GM18511 (cell line): ENCODE results near the gene TNFRSF9.
A peak's percentile ranks its signal among the peaks of the same experiment; 100 is the strongest.
"Not testable (repeated sequence)": the region's sequence is repeated elsewhere in the genome, so short reads cannot be mapped to it uniquely, and the experiment has no call there.

Source experiments
- ATAC-seq: cut with Tn5 transposase; IDR thresholded peaks from one replicate; pipeline ENCODE4 v1.9.1; 2021; ENCODE audit warnings: mild to moderate bottlenecking, moderate library complexity; ENCODE audit not compliant: unreplicated experiment

TNFRSF9 gene

DNA sequence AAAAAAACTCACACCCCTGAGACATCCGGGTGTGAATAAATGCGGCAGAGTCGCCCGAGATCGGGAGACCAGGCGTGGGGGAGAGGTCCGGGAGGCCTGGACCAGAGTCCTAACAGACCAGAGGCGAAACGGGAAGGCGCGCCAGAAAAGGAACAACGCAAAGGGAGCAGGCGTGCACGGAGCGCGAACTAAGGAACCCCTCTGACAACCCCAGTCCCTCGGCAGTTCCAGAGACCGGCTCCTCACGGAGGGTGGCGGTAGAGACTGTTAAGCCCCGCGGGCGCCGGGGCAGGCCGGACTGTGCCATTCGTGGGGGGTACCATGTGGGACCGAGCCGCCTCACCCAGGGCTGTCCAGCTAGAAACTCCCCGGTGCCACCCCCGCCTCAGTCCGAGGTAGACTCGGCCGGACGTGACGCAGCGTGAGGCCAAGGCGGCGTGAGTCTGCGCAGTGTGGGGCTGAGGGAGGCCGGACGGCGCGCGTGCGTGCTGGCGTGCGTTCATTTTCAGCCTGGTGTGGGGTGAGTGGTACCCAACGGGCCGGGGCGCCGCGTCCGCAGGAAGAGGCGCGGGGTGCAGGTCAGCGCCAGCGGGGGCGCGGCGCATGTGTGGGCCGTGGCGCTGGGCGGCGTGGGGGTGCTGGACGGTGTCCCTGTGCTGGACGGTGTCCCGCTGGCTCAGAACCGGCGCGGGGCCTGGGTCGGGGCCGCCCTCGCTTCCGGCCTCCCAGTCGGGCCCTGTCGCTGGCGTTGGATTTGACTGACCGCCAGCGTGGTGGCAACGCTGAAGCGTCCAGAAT, 20.8 kb upstream of the TNFRSF9 start, which contains the start of gene PARK7:
Gene PARK7, plus strand, starts transcription at position 496 of the 798 bp plus-strand sequence. CDS start 1,075 bp downstream, outside the sequence.
- peak; percentile 96 for ATAC-seq

DNA sequence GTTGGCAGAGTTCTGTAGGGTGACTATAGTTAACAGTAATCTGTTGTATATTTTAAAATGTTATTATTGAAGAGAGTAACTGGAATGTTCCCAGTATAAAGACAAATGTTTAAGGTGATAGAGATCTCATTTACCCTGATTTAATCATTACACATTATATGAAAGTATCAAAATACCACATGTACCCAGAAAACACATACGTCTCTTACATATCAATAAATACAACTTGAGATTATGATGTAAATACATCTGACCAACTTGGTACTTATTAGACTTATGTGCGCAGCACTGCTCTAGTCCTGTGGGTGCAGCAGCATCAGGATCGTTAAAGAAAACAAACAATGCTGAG, 20.2 kb upstream of the TNFRSF9 start:
- no peak for ATAC-seq

DNA sequence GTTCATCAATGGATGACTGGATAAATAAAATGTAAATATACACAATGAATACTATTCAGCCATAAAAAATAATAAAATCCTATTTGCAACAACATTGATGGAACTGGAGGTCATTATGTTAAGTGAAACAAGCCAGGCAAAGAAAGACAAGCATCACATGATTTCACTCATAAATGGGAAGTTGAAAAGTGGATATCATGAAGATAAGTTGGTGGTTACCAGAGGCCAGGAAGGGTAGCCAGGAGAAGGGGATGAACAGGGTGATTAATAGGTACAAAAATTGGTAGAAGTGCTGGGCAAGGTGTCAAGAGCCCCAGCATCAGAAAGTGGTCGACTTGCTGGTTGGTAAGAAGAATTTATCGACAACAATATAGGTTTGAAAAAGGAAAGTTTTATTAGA, 19.5 kb upstream of the TNFRSF9 start:
- no peak for ATAC-seq

DNA sequence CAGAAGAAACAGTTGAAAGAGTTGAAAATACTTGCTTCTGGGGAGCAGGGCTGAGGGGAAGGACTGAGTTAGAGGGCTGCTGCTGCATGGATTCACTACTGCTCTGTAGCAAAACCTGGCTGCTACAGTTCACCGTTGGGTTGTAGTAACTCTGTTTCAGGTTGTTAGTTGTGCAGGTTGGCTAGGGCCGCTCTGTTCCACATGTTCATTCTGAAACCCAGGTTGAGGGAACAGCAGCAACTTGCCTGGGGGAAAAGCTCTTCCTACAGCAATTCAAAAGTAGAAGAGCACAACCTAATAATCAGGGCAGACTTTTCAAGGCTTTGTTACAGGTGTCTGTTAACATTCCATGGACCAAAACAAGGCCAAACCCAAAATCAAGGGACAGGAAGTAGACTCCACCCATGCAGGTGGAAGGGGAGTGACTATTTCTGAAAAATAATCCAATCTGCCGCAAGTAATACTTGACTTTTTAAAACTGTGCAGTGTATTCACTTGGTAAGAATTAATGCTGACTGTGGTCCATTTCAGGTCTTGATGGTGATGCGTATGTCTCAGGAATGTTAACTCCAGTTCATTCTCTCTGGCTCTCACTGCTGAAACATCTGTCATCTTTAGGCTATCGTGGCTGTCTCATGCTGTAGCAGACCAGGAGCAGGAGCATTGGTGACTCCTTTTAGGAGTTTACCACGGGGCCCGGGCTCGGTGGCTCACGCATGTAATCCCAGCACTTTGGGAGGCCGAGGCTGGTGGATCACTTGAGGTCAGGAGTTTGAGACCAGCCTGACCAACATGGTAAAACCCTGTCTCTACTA, 15.8 kb upstream of the TNFRSF9 start:
- no peak for ATAC-seq

DNA sequence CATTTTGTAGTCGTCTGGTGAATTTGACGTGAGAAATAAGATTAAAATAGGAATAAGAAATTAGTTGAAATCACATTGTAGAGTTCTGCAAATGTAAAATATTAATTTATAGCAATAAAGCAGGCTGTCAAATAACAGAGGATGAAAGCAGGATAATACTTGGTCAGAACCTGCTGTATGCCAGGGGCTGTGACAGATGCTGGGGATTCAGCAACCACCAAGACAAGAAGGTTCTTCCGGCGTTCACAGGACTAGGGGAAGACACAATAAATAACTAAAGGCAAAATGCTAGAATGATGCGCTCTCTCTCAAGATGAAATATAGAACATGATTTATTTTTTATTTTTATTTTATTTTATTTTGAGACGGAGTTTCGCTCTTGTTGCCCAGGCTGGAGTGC, 14.0 kb upstream of the TNFRSF9 start:
- no peak for ATAC-seq

DNA sequence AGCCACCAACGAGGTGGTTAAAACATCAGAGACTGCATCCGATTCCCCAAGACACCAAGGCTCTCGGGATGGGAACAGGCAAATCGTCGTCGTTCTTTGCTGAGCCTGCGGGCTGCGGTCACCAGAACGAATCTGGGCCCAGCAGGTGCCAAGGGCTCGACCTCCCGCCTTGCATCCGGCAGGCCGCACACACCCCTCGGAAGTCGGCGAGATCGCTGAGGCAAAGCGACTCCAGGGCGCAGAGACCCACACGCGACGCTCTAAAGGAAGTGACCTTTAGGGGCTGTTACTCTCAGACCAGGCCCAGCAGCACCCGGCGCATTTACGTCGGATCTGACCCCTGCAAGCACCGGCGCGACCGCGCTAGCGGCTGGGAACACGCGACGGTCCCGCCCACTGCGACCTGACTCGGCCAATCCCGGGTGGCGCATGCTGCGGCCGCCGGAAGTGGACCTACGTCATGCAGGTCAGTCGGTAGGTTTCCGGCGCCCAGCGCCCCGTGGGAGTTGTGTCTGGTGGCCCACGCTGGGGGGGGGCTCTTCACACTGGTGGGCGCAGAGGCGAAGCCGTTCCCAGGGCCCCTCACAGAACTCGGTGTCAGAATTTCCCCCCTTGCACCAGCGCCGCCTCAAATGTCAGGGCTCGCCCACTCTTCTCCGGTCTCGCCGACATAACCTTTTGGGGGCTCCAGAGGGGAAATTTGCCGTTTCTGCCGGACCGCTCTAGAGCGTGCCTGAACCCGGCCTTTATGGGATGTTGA, 13.4 kb upstream of the TNFRSF9 start:
- ATAC-seq: peak; percentile 95

DNA sequence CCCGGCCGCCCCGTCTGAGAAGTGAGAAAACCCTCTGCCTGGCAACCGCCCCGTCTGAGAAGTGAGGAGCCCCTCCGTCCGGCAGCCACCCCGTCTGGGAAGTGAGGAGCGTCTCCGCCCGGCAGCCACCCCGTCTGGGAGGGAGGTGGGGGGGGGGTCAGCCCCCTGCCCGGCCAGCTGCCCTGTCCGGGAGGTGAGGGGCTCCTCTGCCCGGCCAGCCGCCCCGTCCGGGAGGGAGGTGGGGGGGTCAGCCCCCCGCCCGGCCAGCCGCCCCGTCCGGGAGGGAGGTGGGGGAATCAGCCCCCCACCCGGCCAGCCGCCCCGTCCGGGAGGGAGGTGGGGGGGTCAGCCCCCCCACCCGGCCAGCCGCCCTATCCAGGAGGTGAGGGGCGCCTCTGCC, 12.2 kb upstream of the TNFRSF9 start:
- not testable (repeated sequence) for ATAC-seq

DNA sequence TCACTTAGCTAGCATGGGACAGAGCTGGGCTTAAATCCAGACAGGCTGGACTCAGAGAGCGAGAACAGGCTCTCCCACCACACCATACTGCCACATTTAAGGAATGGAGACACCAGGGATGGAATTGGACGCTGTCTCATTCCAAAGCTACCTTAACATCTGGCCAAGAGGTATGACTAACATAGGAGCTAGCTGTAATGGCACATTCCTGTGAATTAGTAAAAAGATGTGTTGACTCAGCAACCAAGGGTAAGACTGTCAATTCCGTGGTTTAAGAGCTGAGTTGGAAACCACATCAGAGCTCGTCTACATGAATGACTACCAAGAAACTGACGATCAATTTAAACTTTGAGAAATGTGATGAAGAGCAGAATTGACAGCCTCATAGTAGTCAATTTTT, 8.3 kb upstream of the TNFRSF9 start:
- ATAC-seq: no peak

DNA sequence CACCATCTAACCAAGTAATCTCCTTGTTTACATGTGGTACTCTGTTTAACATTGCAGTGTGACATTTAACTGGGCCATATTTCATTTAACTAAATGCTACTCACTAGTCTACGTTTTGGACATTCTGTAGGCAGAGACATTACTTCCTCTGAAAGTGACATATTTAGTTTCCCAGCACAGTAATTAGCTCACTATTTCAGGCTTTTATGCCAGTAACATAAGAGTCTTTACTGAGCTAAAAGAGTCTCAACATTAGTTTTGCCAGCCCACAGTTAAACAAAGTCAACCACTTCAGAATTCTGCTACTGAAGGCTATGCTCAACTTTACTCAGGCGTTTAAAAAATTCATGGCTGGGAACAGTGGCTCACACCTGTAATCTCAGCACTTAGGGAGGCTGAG, 2.6 kb upstream of the TNFRSF9 start:
- no peak for ATAC-seq

DNA sequence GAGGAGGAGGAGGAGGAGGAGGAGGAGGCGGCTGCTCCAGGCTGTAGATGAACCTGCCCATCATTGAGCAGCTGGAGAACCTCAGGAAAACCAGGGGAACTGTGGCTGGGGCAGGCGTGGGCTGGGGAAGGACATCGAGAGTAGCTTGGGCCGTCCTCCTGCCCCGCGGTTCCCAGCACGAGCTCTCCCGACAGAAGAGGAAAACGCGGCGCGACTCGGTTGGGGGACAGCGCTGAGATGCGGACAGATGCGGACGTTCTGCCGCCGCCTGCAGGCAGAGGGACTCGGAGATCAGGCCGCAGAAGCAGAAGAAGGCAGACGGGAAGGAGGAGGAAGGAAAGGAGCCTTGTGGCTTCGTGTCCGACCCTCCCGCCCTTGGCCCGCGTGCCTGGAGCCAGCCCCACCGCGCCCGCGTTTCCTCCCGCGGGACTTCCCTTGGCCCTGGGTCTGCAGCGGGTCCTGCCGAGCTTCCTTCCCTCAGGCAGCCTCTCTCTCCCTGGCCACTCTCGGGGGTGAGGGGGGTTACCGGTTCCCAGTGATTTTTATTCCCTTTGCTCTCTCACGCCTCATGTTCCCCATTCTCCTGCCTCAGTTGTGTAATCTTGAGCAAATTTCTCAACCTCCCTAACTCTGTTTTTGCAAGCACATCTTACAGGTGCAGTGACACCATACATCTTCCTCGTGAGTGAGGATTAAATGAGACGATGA, 1.7 kb upstream of the TNFRSF9 start:
- no peak for ATAC-seq

DNA sequence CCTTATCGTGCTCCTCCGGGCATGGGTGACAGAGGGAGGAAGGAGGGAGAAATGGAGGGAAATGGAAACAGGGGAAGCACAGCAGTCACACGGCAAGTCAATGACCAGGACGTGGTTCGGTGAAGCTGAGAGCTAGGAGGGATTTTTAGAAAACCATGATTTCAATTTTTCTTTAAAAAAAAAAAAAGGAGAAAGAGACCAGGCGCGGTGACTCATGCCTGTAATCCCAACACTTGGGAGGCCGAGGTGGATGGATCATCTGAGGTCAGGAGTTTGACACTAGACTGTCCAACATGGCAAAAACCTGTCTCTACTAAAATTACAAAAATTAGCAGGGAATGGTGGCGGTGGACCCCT, 776 bp upstream of the TNFRSF9 start:
- ATAC-seq: no peak

DNA sequence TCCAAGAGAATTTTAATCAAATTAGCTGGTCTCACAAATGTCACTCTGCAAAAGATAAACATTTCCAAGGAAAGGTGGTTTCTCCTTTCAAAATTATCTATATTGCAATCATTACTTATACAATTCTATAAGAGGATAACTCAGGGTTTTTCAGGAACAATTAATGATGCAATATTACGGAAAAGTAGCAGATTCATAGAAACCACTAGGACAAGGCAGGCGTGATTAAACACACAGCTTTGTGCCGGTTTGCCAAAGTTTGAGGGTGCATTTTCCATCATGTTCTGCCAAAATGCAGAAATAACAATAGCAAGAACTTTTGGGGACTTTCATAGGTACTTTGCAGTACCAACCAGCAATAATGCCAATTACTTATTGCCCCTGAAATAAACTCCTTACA, 605 bp downstream of the TNFRSF9 start:
- ATAC-seq: no peak

DNA sequence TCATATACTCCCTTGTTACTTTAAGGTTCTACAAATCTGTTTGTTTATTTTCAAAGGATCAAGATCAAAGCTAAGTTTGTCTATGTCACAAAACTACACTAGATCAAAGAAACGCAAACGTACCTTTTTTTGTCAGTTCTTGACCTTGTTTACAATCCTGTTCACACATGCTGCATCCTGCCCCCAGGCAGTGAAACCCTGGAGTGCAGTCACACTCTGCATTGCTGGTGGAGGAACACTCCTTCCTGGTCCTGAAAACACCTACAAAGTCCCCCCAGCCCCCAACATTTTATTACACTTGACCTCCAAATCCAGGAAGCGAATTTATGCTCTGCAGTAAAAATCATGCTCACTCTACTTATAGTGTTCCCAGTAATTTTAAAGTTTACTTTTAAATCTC, 2.6 kb downstream of the TNFRSF9 start:
- ATAC-seq: no peak

DNA sequence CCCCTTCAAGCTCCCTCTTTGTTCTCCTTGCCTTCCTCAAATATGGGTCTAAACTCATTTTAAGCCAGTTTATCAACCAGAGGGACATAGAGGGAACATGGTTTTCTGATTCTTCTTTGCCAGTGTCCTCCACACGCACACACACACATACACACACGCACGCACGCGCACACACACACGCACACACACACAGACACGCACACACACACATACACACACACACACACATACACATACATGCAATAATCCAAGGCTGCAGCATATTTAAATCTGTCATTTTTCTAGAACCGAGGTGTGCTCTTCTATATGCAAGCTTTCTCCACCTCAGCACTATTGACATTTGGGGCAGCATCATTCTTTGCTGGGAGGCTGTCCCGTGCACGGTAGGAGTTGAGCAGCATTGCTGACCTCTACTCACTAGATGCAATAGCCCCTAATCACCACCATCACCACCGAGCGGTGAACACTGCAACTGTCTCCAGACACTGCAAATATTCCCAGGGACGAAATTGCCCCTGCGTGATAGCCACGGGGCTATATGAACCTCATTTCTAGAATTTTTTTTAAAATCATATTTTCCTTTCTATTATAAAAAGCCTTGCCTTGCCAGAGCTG, 8.0 kb downstream of the TNFRSF9 start:
- ATAC-seq: no peak

DNA sequence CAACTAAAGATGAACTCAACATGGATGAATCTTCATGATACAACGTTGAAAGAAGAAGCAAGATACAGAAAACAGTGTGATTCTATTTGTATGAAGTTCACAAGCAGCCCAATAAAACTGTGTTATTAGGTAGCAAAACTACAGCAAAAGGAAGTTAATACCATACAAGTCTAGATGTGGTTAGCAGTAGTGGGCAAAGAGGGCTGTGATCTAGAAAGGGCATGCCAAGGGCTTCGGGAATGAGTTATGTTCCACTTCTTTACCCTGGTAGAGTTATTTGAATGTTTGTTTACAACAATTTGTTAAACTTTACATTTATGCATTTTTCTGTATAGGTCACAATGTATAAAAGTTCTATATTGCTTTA, 9.2 kb downstream of the TNFRSF9 start:
- ATAC-seq: no peak

DNA sequence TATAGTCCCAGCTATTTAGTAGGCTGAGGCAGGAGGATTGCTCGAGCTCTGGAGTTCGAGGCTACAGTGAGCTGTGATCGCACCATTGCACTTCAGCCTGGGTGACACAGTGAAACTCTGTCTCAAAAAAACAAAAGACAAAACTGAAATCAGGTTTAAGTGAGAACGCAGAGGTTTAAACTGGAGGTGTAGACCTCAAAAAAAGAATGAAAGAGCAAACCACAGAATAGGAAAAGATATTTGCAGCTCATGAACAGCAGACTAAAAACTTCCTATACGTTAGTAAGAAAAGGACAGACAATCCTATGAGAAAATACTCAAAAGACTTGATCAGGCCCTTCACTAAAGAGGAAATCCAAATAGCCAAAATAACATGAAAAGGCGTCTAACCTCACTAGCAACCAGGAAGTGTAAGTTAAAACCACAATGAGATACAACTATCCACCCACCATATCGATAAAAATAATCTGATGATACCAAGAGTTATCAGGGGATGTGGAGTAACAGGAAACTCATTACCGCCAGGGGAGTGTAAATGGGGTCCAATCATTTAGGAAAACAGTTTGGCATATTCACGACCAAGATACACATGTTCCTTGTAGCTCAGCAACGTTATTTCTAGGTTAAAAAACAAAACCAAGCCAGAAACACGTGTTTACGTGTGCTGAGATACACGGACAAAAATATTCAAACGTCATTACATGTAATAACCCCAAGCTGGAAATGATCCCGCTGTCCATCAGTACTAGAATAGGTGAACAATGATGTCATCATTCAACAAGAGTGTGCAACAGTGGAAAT, 9.8 kb downstream of the TNFRSF9 start:
- ATAC-seq: no peak

DNA sequence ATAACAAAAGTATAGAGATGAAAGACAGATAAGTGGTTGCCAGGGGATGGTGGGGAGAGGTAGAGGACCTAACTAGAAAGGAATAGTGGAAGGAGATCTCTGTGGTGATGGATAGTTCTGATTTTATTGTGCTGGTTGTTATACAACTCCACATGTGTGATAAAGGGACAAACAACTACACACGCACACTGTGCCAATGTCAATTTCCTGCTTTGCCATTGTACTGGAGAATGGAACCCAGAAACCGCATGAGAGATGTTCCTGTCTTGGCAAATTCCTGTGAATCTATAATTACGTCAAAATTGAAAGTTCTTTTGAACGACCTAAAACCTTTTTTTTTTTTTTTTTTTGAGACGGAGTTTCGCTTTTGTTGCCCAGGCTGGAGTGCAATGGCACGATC, 11.0 kb downstream of the TNFRSF9 start:
- no peak for ATAC-seq

DNA sequence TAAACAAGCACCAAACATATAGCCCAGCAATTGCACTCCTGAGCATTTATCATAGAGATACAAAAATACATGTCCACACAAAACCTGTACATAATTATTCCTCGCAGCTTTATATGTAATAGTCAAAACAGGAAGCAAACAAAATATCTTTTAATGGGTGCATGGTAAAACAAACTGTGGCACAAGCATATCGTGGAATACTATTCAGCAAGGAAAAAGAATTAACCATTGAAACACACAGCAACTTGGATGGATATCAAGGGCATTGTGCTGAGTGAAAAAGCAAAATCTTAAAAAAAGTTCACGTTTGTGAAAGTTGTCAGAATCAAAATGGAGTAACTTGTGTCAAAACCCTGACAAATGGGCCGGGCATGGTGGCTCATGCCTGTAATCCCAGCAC, 12.4 kb downstream of the TNFRSF9 start:
- ATAC-seq: no peak

DNA sequence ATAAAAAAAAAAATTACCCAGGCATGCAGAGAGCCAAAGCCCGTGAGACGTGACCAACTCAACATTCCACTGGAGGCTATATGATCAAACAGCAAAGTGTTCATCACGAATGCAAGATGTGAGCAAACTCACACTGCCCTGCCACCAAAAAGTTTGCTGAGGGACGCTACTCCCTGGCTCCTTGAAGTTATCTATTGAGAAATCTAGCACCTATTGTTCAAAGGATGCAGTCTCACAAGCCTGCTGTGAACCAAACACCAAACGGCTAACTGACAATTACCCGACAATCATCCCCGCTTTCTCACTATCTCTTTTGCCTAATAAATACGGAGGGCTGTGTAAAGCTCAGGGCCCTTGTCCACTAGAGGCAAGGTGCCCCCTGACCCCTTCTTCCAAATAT, 13.6 kb downstream of the TNFRSF9 start:
- not testable (repeated sequence) for ATAC-seq

DNA sequence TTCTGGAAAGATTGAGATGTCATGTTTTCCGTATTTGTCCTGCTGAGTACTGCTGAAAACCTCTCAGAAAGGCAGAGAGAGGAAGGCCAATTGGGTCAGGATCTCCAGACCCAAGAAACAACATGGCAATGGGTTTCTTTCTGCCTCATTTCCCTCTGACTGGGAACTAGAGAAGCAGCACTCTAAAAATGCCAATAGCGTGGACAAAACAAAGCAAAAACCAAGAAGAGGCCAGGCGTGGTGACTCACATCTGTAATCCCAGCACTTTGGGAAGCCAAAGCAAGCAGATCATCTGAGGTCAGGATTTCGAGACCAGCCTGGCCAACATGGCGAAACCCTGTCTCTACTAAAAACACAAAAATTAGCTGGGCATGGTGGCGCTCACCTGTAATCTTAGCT, 18.3 kb downstream of the TNFRSF9 start:
- ATAC-seq: no peak
